ENCODE results near the gene ABCB4.

The ABCB4 gene

GRCh38 chr7:87370660-87371180, 104.8 kb downstream of the ABCB4 start:
- ATAC-seq (ENCODE audit: low read depth), result no peak
- Histone ChIP-seq H3K4me1 (ENCODE audit: insufficient read depth, poor library complexity, severe bottlenecking) (no peaks in the 10 kb centered on the region), H3K4me3 (ENCODE audit: severe bottlenecking) (no peak overlapping the region), H3K27me3 (ENCODE audit: insufficient read depth, poor library complexity, severe bottlenecking) (no peaks in the 10 kb centered on the region), H3K9me3 (ENCODE audit: severe bottlenecking) (no peaks in the 10 kb centered on the region), H3K36me3 (ENCODE audit: low read depth) (peaks cover 9% of the 10 kb centered on the region; the same call in 1 of the 2 replicates), H3K27ac (ENCODE audit: poor library complexity, severe bottlenecking) (no peak overlapping the region)
- DNase-seq (ENCODE audit: low spot score), result no peak
- TF ChIP-seq CTCF (IDR thresholded peaks at IDR 0.05; ENCODE audit: poor library complexity, severe bottlenecking), result no peak

DNA sequence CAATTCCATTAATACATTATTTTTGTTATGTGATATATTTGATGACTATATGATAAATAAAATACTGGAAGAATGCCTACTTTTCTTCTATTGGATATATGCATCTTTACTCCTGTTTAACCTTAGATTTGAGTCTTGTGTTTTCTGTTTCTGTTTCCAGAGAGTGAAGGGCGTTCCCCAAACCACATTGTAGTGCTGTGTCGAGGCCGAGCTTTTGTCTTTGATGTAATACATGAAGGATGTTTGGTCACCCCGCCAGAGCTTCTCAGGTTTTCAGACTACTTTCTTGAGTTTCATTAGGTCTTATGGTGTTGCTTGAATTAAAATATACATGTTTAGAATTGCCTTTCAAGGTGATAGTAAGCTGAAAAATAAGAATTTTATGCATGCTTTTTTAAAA, 106.3 kb downstream of the ABCB4 start:
- Histone ChIP-seq H3K27ac (ENCODE audit: poor library complexity, severe bottlenecking) (no peak overlapping the region), H3K4me1 (ENCODE audit: insufficient read depth, poor library complexity, severe bottlenecking) (no peaks in the 10 kb centered on the region), H3K4me3 (ENCODE audit: severe bottlenecking) (no peak overlapping the region), H3K9me3 (ENCODE audit: severe bottlenecking) (no peaks in the 10 kb centered on the region), H3K27me3 (ENCODE audit: insufficient read depth, poor library complexity, severe bottlenecking) (no peaks in the 10 kb centered on the region), H3K36me3 (ENCODE audit: low read depth) (peaks cover 9% of the 10 kb centered on the region; the same call in 1 of the 2 replicates)
- DNase-seq (ENCODE audit: low spot score), result no peak
- no peak for TF ChIP-seq CTCF (IDR thresholded peaks at IDR 0.05; ENCODE audit: poor library complexity, severe bottlenecking)
- ATAC-seq (ENCODE audit: low read depth), result no peak

- H3K27me3 ChIP-seq (ENCODE audit: insufficient read depth, poor library complexity, severe bottlenecking), result no peaks in the 10 kb centered on the region
- H3K9me3 ChIP-seq (ENCODE audit: severe bottlenecking), result no peaks in the 10 kb centered on the region
- TF ChIP-seq CTCF (IDR thresholded peaks at IDR 0.05; ENCODE audit: poor library complexity, severe bottlenecking), result no peak
- no peak overlapping the region for H3K4me3 ChIP-seq (ENCODE audit: severe bottlenecking)
- H3K4me1 ChIP-seq (ENCODE audit: insufficient read depth, poor library complexity, severe bottlenecking), result peaks cover 9% of the 10 kb centered on the region
- ATAC-seq (ENCODE audit: low read depth) (no peak), DNase-seq (ENCODE audit: low spot score) (no peak)
- no peak overlapping the region for H3K27ac ChIP-seq (ENCODE audit: poor library complexity, severe bottlenecking)
- peaks cover 17% of the 10 kb centered on the region for H3K36me3 ChIP-seq (ENCODE audit: low read depth)
Observed at GRCh38 chr7:87364246-87364645, 111.2 kb downstream of the ABCB4 start.

GRCh38 chr7:87363342-87363741, 112.1 kb downstream of the ABCB4 start:
- no peak for ATAC-seq (ENCODE audit: low read depth)
- no peak for TF ChIP-seq CTCF (IDR thresholded peaks at IDR 0.05; ENCODE audit: poor library complexity, severe bottlenecking)

DNA sequence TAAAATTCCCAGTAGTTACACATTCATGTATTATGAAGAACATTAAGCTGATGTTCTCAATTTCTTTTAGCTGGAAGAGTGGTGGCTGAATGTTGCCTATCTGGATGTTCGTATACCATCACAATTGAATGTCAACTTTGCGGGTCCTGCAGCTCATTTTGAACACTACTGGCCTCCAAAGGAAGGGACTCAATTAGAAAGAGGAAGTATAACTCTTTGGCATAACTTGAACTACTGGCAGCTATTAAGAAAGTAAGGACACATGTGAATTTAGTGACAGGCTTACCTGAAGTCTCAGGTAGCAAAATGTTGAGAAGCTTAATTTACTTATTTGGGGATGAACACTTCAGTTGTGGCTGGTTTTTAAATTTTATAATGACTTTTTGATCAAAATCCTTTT, 114.2 kb downstream of the ABCB4 start:
- peaks cover 16% of the 10 kb centered on the region for H3K4me1 ChIP-seq (ENCODE audit: insufficient read depth, poor library complexity, severe bottlenecking)
- TF ChIP-seq CTCF (IDR thresholded peaks at IDR 0.05; ENCODE audit: poor library complexity, severe bottlenecking), result no peak
- peaks cover 13% of the 10 kb centered on the region for H3K36me3 ChIP-seq (ENCODE audit: low read depth)
- H3K4me3 ChIP-seq (ENCODE audit: severe bottlenecking), result no peak overlapping the region
- no peaks in the 10 kb centered on the region for H3K9me3 ChIP-seq (ENCODE audit: severe bottlenecking)
- H3K27me3 ChIP-seq (ENCODE audit: insufficient read depth, poor library complexity, severe bottlenecking), result no peaks in the 10 kb centered on the region
- ATAC-seq (ENCODE audit: low read depth) (no peak), DNase-seq (ENCODE audit: low spot score) (no peak)
- no peak overlapping the region for H3K27ac ChIP-seq (ENCODE audit: poor library complexity, severe bottlenecking)

More at GRCh38 chr7:87363342-87363741, 112.1 kb downstream of the ABCB4 start:
- Histone ChIP-seq H3K9me3 (ENCODE audit: severe bottlenecking) (no peaks in the 10 kb centered on the region), H3K27ac (ENCODE audit: poor library complexity, severe bottlenecking) (no peak overlapping the region), H3K4me3 (ENCODE audit: severe bottlenecking) (no peak overlapping the region), H3K27me3 (ENCODE audit: insufficient read depth, poor library complexity, severe bottlenecking) (no peaks in the 10 kb centered on the region), H3K36me3 (ENCODE audit: low read depth) (peaks cover 14% of the 10 kb centered on the region), H3K4me1 (ENCODE audit: insufficient read depth, poor library complexity, severe bottlenecking) (peaks cover 16% of the 10 kb centered on the region)
- no peak for DNase-seq (ENCODE audit: low spot score)
